ENCODE data around the gene EVPL. TPM values are rescaled to one million over a fixed set of nuclear protein-coding genes. Genes with fewer than 3 reads are reported as not detected.
"Not testable (repeated sequence)": the region's sequence is repeated elsewhere in the genome, so short reads cannot be mapped to it uniquely, and the experiment has no call there.

Gene EVPL
- polyA plus RNA-seq, 1 donor: 63.2 TPM

GRCh38 chr17:75969044-75969443 is 58.1 kb downstream of the EVPL start:
- not testable (repeated sequence) for H3K4me3 ChIP-seq (ENCODE audit: low read length); H3K9me3 ChIP-seq (ENCODE audit: control insufficient read depth, low read depth, low read length); H3K27ac ChIP-seq (ENCODE audit: low read length); DNase-seq; H3K27me3 ChIP-seq (ENCODE audit: control insufficient read depth, insufficient read depth, low read length); H3K4me1 ChIP-seq (ENCODE audit: control insufficient read depth, insufficient read depth, low read length)
- H3K36me3 ChIP-seq (ENCODE audit: control insufficient read depth, insufficient read depth, low read length): peaks cover 31% of the 10 kb centered on the region
- WGBS (ENCODE audit: insufficient coverage, low lambda C conversion rate): 100% methylated on average over 3 of the region's 10 CpGs

- Histone ChIP-seq H3K27ac (ENCODE audit: low read length) (no peak overlapping the region), H3K4me1 (ENCODE audit: control insufficient read depth, insufficient read depth, low read length) (peaks cover 3% of the 10 kb centered on the region), H3K36me3 (ENCODE audit: control insufficient read depth, insufficient read depth, low read length) (peaks cover 18% of the 10 kb centered on the region), H3K27me3 (ENCODE audit: control insufficient read depth, insufficient read depth, low read length) (no peaks in the 10 kb centered on the region), H3K9me3 (ENCODE audit: control insufficient read depth, low read depth, low read length) (no peaks in the 10 kb centered on the region), H3K4me3 (ENCODE audit: low read length) (no peak overlapping the region)
- no peak for DNase-seq
- no CpG with 5 or more reads among the region's 6 CpGs for WGBS (ENCODE audit: insufficient coverage, low lambda C conversion rate)
Measured at GRCh38 chr17:75965468-75965867, 61.6 kb downstream of the EVPL start.

- H3K4me1 ChIP-seq (ENCODE audit: control insufficient read depth, insufficient read depth, low read length): peaks cover 6% of the 10 kb centered on the region
- WGBS (ENCODE audit: insufficient coverage, low lambda C conversion rate): 79% methylated on average over 5 of the region's 11 CpGs
- no peak overlapping the region for H3K4me3 ChIP-seq (ENCODE audit: low read length)
- no peak for DNase-seq
- peaks cover 20% of the 10 kb centered on the region for H3K36me3 ChIP-seq (ENCODE audit: control insufficient read depth, insufficient read depth, low read length)
- peak overlapping the region; percentile 12 for H3K27ac ChIP-seq (ENCODE audit: low read length)
- no peaks in the 10 kb centered on the region for H3K27me3 ChIP-seq (ENCODE audit: control insufficient read depth, insufficient read depth, low read length)
- H3K9me3 ChIP-seq (ENCODE audit: control insufficient read depth, low read depth, low read length): no peaks in the 10 kb centered on the region
Measured at GRCh38 chr17:75959839-75960511, 67.1 kb downstream of the EVPL start.

- WGBS (ENCODE audit: insufficient coverage, low lambda C conversion rate): 19% methylated on average over 3 of the region's 8 CpGs
- Histone ChIP-seq H3K4me3 (ENCODE audit: low read length) (no peak overlapping the region), H3K27me3 (ENCODE audit: control insufficient read depth, insufficient read depth, low read length) (no peaks in the 10 kb centered on the region), H3K36me3 (ENCODE audit: control insufficient read depth, insufficient read depth, low read length) (peaks cover 22% of the 10 kb centered on the region), H3K9me3 (ENCODE audit: control insufficient read depth, low read depth, low read length) (no peaks in the 10 kb centered on the region), H3K4me1 (ENCODE audit: control insufficient read depth, insufficient read depth, low read length) (peaks cover 6% of the 10 kb centered on the region), H3K27ac (ENCODE audit: low read length) (peak overlapping the region; percentile 16)
- DNase-seq: peak; percentile 31 to 75
Measured at GRCh38 chr17:75959051-75959838, 67.9 kb downstream of the EVPL start.

Other genes starting within 250 kb of the EVPL start
- gene UNK, start 242.5 kb downstream of the EVPL start, polyA plus RNA-seq: 35.7 TPM
- gene UNC13D, start 182.9 kb downstream of the EVPL start, polyA plus RNA-seq: 55.8 TPM
- gene WBP2, start 172.0 kb downstream of the EVPL start, polyA plus RNA-seq: 107 TPM
- gene TRIM47, start 148.7 kb downstream of the EVPL start, polyA plus RNA-seq: 9.8 TPM
- 18.7 TPM for gene TRIM65, start 130.4 kb downstream of the EVPL start, polyA plus RNA-seq
- 62.1 TPM for gene MRPL38, start 122.4 kb downstream of the EVPL start, polyA plus RNA-seq
- 52.1 TPM for gene FBF1, start 86.3 kb downstream of the EVPL start, polyA plus RNA-seq
- 64.6 TPM for gene ACOX1, start 48.1 kb downstream of the EVPL start, polyA plus RNA-seq
- gene TEN1, start 48.1 kb downstream of the EVPL start, polyA plus RNA-seq: 24.5 TPM
- gene CDK3, start 26.5 kb downstream of the EVPL start, polyA plus RNA-seq: 14.9 TPM
- gene SRP68, start 45.2 kb upstream of the EVPL start, polyA plus RNA-seq: 65.2 TPM
- 0.93 TPM for gene GALR2, start 47.5 kb upstream of the EVPL start, polyA plus RNA-seq
- gene ZACN, start 51.9 kb upstream of the EVPL start, polyA plus RNA-seq: 23.7 TPM
- 97.8 TPM for gene EXOC7, start 76.5 kb upstream of the EVPL start, polyA plus RNA-seq
- 1.2 TPM for gene FOXJ1, start 113.9 kb upstream of the EVPL start, polyA plus RNA-seq
- gene RNF157, start 213.2 kb upstream of the EVPL start, polyA plus RNA-seq: 19.2 TPM
- gene UBALD2, start 238.0 kb upstream of the EVPL start, polyA plus RNA-seq: 68.4 TPM